ENCODE measurements around the gene PDE4D. TPM values are rescaled to one million over a fixed set of nuclear protein-coding genes. Genes with fewer than 3 reads are reported as not detected.

PDE4D gene
- total RNA-seq, 4 donors from 2014 or later = 6.0 to 36.2 (median 10.0) TPM

GRCh38 chr5:59487068-59487686 is 406.3 kb downstream of the PDE4D start:
- Histone ChIP-seq H3K4me1 (no peaks in the 10 kb centered on the region), H3K27ac (peak overlapping the region in 2 of 4 donors; percentile 45 to 65), H3K4me3 (no peak overlapping the region), H3K27me3 (no peaks in the 10 kb centered on the region), H3K9me3 (no peaks in the 10 kb centered on the region), H3K36me3 (no peaks in the 10 kb centered on the region)
- 83 to 84% methylated on average over 5 of the region's 5 CpGs for WGBS, 2 donors
- intact Hi-C loops (cut with DNase I) = no loop called here
- TF ChIP-seq POLR2A (IDR thresholded peaks at IDR 0.05) = no peak
- TF ChIP-seq, protein P1, sequence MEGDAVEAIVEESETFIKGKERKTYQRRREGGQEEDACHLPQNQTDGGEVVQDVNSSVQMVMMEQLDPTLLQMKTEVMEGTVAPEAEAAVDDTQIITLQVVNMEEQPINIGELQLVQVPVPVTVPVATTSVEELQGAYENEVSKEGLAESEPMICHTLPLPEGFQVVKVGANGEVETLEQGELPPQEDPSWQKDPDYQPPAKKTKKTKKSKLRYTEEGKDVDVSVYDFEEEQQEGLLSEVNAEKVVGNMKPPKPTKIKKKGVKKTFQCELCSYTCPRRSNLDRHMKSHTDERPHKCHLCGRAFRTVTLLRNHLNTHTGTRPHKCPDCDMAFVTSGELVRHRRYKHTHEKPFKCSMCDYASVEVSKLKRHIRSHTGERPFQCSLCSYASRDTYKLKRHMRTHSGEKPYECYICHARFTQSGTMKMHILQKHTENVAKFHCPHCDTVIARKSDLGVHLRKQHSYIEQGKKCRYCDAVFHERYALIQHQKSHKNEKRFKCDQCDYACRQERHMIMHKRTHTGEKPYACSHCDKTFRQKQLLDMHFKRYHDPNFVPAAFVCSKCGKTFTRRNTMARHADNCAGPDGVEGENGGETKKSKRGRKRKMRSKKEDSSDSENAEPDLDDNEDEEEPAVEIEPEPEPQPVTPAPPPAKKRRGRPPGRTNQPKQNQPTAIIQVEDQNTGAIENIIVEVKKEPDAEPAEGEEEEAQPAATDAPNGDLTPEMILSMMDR (IDR thresholded peaks at IDR 0.05) = no peak
- no peak for DNase-seq

DNA sequence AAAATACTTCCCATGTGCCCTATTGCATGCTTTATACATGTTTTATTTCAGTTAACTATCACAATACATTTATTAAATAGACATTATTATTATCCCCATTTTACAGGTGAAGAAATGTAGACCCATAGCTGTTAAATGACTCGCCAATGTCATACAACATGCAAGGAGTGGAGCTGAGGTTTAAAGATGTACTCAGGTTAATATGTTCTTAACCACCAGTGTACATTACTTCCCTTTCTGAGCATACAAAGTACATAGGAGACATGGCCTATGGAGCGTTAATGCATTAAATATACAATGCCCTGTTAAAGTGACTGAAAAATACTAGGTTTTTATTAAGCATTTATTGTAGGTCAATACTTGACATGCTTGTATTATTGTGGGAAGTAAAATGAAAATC is 407.0 kb downstream of the PDE4D start:
- H3K4me1 ChIP-seq = no peaks in the 10 kb centered on the region
- no peak for DNase-seq
- H3K9me3 ChIP-seq = no peaks in the 10 kb centered on the region
- H3K27me3 ChIP-seq = no peaks in the 10 kb centered on the region
- intact Hi-C loops (cut with DNase I) = no loop called here
- H3K36me3 ChIP-seq = no peaks in the 10 kb centered on the region
- H3K27ac ChIP-seq = no peak overlapping the region
- H3K4me3 ChIP-seq = no peak overlapping the region
- WGBS, 2 donors = 96 to 100% methylated on average over 2 of the region's 2 CpGs
- TF ChIP-seq, protein P1 (IDR thresholded peaks at IDR 0.05) = no peak
- TF ChIP-seq POLR2A (IDR thresholded peaks at IDR 0.05) = no peak

DNA sequence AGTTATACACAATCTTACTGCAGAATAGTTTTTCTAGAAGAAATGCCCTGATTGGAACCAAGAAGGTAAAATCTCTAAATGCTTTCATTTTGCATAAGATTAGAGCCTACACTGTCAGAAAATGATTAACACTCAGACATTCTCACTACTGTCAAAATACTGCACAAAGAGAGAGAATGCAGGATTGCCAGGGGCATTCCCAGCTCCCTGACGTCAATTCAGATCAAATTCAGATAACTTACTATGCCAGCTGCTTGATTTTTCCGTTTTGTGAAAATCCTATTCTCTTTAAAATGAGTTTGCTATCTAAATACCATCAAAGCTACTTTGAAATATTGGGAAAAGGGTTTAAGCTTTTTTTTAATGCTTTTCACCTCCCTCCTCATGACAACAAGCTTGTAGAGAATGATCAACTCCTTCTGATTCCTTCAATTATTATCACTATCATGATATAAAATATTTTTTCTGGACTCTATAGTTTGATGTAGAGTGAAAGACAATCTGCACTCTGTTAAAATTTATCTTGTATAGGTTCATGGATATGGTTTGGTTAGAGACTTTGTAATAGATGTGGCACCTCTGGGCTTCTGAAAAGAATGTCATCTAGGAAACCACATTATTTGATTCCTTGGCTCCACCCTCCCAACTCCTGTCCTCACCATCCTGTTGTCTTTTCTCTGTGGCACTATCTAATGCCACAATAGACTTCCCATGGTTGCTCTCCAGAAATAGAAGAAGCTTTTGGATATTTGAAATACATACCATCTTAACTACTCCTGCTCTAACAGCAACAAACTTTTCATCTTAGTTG is 407.7 kb downstream of the PDE4D start:
- no peak for DNase-seq
- no peaks in the 10 kb centered on the region for H3K4me1 ChIP-seq
- H3K27ac ChIP-seq = no peak overlapping the region
- WGBS, 2 donors = 26 to 30% methylated on average over 2 of the region's 2 CpGs
- TF ChIP-seq, protein P1 (IDR thresholded peaks at IDR 0.05) = no peak
- no peak for TF ChIP-seq POLR2A (IDR thresholded peaks at IDR 0.05)
- H3K27me3 ChIP-seq = no peaks in the 10 kb centered on the region
- H3K9me3 ChIP-seq = no peaks in the 10 kb centered on the region
- no peak overlapping the region for H3K4me3 ChIP-seq
- H3K36me3 ChIP-seq = no peaks in the 10 kb centered on the region
- intact Hi-C loops (cut with DNase I) = no loop called here

GRCh38 chr5:59485107-59485506 is 408.4 kb downstream of the PDE4D start:
- Histone ChIP-seq H3K27ac (no peak overlapping the region), H3K36me3 (no peaks in the 10 kb centered on the region), H3K4me1 (no peaks in the 10 kb centered on the region), H3K27me3 (no peaks in the 10 kb centered on the region), H3K9me3 (no peaks in the 10 kb centered on the region), H3K4me3 (no peak overlapping the region)
- DNase-seq = no peak
- 74% methylated on average over 2 of the region's 2 CpGs for WGBS, 2 donors
- intact Hi-C loops (cut with DNase I) = no loop called here
- TF ChIP-seq, protein P1 (IDR thresholded peaks at IDR 0.05) = no peak
- no peak for TF ChIP-seq POLR2A (IDR thresholded peaks at IDR 0.05)

DNA sequence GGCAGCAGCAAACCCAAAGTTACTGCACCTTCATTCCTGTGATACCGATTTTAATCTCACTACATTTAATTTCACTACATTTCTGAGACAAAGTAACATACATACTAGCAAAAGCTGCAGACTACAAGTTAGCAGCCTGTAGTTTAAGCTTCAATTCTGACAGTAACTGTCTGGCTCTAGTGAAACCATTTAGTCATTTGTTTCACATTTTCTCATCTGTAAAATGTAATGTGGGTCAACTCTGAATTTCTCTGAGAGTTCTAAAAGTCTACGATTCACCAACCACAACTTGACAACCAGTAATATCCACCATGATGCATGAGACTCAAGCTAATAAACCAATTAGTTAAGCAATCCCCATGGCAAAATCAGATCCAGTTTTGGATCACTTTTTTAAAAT is 408.9 kb downstream of the PDE4D start:
- Histone ChIP-seq H3K27me3 (no peaks in the 10 kb centered on the region), H3K4me3 (no peak overlapping the region), H3K36me3 (no peaks in the 10 kb centered on the region), H3K9me3 (no peaks in the 10 kb centered on the region), H3K27ac (no peak overlapping the region), H3K4me1 (no peaks in the 10 kb centered on the region)
- WGBS, 2 donors = 69 to 78% methylated on average over 2 of the region's 2 CpGs
- intact Hi-C loops (cut with DNase I) = no loop called here
- TF ChIP-seq, protein P1 (IDR thresholded peaks at IDR 0.05) = no peak
- DNase-seq = no peak

All from esophagus squamous epithelium (tissue), 5 donors.